HepG2 (cell line): ENCODE measurements around the gene ATP5F1A. TPM values are rescaled to one million over a fixed set of nuclear protein-coding genes. Genes with fewer than 3 reads are reported as not detected.

Experiments used
- ATRX ChIP-seq: sonication (generic); formaldehyde crosslinking; IDR thresholded peaks from 2 replicates; pipeline ENCODE4 v1.4.0; 2020; ENCODE audit warnings: missing genetic modification reagents, borderline replicate concordance
- BCL3 ChIP-seq: sonication (generic); formaldehyde crosslinking; IDR thresholded peaks from 2 replicates; pipeline ENCODE4 v1.5.1; 2020; ENCODE audit warnings: mild to moderate bottlenecking, missing genetic modification reagents, moderate library complexity
- ISX ChIP-seq: sonication (generic); formaldehyde crosslinking; conservative IDR thresholded peaks from 2 replicates; pipeline ENCODE4 v1.5.0; 2020; ENCODE audit warnings: missing genetic modification reagents
- RFXAP ChIP-seq: sonication (generic); formaldehyde crosslinking; IDR thresholded peaks from 2 replicates; pipeline ENCODE4 v1.4.0; 2020; ENCODE audit warnings: missing genetic modification reagents, borderline replicate concordance
- YY1 ChIP-seq: IDR thresholded peaks from 2 replicates; pipeline ENCODE4 v1.6.1; 2011; ENCODE audit warnings: low read length, low read depth, moderate library complexity, mild to moderate bottlenecking; ENCODE audit not compliant: insufficient read depth, insufficient replicate concordance
- ZNF142 ChIP-seq: sonication (generic); formaldehyde crosslinking; IDR thresholded peaks from 2 replicates; pipeline ENCODE4 v1.4.0; 2020; ENCODE audit warnings: missing genetic modification reagents
- ZNF276 ChIP-seq: sonication (generic); formaldehyde crosslinking; IDR thresholded peaks from 2 replicates; pipeline ENCODE4 v1.4.0; 2020; ENCODE audit warnings: mild to moderate bottlenecking, low read depth, missing genetic modification reagents
- ZNF280D ChIP-seq: sonication (generic); formaldehyde crosslinking; IDR thresholded peaks from 2 replicates; pipeline ENCODE4 v1.5.1; 2020; ENCODE audit warnings: mild to moderate bottlenecking, missing genetic modification reagents
- ZNF343 ChIP-seq: sonication (generic); formaldehyde crosslinking; IDR thresholded peaks from 2 replicates; pipeline ENCODE4 v1.4.0; 2020; ENCODE audit warnings: mild to moderate bottlenecking, missing genetic modification reagents
- ZNF547 ChIP-seq: sonication (generic); formaldehyde crosslinking; IDR thresholded peaks from 2 replicates; pipeline ENCODE4 v1.5.1; 2020; ENCODE audit warnings: mild to moderate bottlenecking, missing genetic modification reagents
- ZNF589 ChIP-seq: sonication (generic); formaldehyde crosslinking; conservative IDR thresholded peaks from 2 replicates; pipeline ENCODE4 v1.8.0; 2022; ENCODE audit warnings: mild to moderate bottlenecking, moderate library complexity, missing genetic modification reagents
- polyA plus RNA-seq, 8 experiments: library from polyadenylated mRNA; depleted of rRNA in 3 of 8; stranded (reverse) in 7 of 8; unstranded in 1 of 8; fragments of >200 nt; fragmentation: Illumina TruSeq in 4 of 8; extraction: Trizol in 4 of 8; gene quantifications; 2 replicates each; pipeline versions ENCODE4 v1.2.1 to v1.2.3, GENCODE V29; 2011 to 2016; ENCODE audit warnings: low read depth in 4 of 8, missing spikeins in 1 of 8, mixed read lengths in 1 of 8; ENCODE audit not compliant: insufficient read depth in 1 of 8
- total RNA-seq, 5 experiments: library from RNA; depleted of rRNA; stranded (reverse); fragments of >200 nt; fragmentation: Illumina TruSeq; extraction: Trizol; gene quantifications; 2 replicates each; pipeline ENCODE4 v1.2.3, GENCODE V29; 2016; ENCODE audit warnings: low read depth in 1 of 5
- TF ChIP-seq, protein P1 (sequence below): sonication (generic); formaldehyde crosslinking; IDR thresholded peaks from 2 replicates; pipeline ENCODE4 v1.5.1; 2020; ENCODE audit warnings: mild to moderate bottlenecking, missing genetic modification reagents, borderline replicate concordance

The ATP5F1A gene
- total and polyA plus RNA-seq, 2 of the 13 experiments (the other 11 are each of a cell fraction or from before 2014, with no cell fraction given): 459 to 922 TPM

GRCh38 chr18:46097801-46098615 lies at the start of gene ATP5F1A (continued):
- 0 out of 2 replicates have a peak, but pooled peaks have one; percentile 73 for TF ChIP-seq ZNF280D (CRISPR knock-in tag)
- 0 out of 2 replicates have a peak, but pooled peaks have one; percentile 18 for TF ChIP-seq ZNF589
- TF ChIP-seq ZNF142 (CRISPR knock-in tag): peak; percentile 78
- TF ChIP-seq ZNF276 (CRISPR knock-in tag): no peak
- TF ChIP-seq ZNF547 (CRISPR knock-in tag): peak; percentile 87
- no peak for TF ChIP-seq ISX
- no peak for TF ChIP-seq ATRX
- TF ChIP-seq, protein P1, sequence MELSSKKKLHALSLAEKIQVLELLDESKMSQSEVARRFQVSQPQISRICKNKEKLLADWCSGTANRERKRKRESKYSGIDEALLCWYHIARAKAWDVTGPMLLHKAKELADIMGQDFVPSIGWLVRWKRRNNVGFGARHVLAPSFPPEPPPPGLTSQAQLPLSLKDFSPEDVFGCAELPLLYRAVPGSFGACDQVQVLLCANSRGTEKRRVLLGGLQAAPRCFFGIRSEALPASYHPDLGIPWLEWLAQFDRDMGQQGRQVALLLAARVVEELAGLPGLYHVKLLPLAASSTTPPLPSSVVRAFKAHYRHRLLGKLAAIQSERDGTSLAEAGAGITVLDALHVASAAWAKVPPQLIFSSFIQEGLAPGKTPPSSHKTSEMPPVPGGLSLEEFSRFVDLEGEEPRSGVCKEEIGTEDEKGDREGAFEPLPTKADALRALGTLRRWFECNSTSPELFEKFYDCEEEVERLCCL (CRISPR knock-in tag): no peak
- TF ChIP-seq YY1: peak; percentile 96
- TF ChIP-seq BCL3 (CRISPR knock-in tag): peak; percentile 89; the same call in 1 of the 2 replicates
- TF ChIP-seq ZNF343 (CRISPR knock-in tag): peak; percentile 56; the same call in 1 of the 2 replicates
- peak; percentile 60; the same call in 1 of the 2 replicates for TF ChIP-seq RFXAP (CRISPR knock-in tag)
